Amniotic epithelial cell (primary cell): Measurements from ENCODE around the gene ADAM12.
"Not testable (repeated sequence)": the region's sequence is repeated elsewhere in the genome, so short reads cannot be mapped to it uniquely, and the experiment has no call there.

Source experiments
- DNase-seq: peaks from one replicate; pipeline ENCODE4 v3.0.0-alpha.2; 2010; ENCODE audit warnings: low read depth

The ADAM12 gene

GRCh38 chr10:126373972-126374371 is 14.3 kb downstream of the ADAM12 start:
- no peak for DNase-seq

- no peak for DNase-seq
Measured at GRCh38 chr10:126373147-126373546, 15.1 kb downstream of the ADAM12 start.

- no peak for DNase-seq
Measured at GRCh38 chr10:126372396-126372795, 15.9 kb downstream of the ADAM12 start.

- no peak for DNase-seq
Measured at GRCh38 chr10:126369125-126369710, 19.1 kb downstream of the ADAM12 start.

GRCh38 chr10:126357169-126357568 is 31.1 kb downstream of the ADAM12 start:
- no peak for DNase-seq

- DNase-seq, result no peak
Measured at GRCh38 chr10:126353666-126354065, 34.6 kb downstream of the ADAM12 start.

- DNase-seq, result no peak
Measured at GRCh38 chr10:126352453-126352852, 35.8 kb downstream of the ADAM12 start.

- no peak for DNase-seq
Measured at GRCh38 chr10:126351021-126351420, 37.3 kb downstream of the ADAM12 start.

- peak; percentile 68 for DNase-seq
Measured at GRCh38 chr10:126350216-126350992, 37.9 kb downstream of the ADAM12 start.

- DNase-seq, result no peak
Measured at GRCh38 chr10:126349676-126350075, 38.6 kb downstream of the ADAM12 start.

- DNase-seq, result no peak
Measured at GRCh38 chr10:126349101-126349500, 39.2 kb downstream of the ADAM12 start.

- not testable (repeated sequence) for DNase-seq
Measured at GRCh38 chr10:126343496-126343895, 44.8 kb downstream of the ADAM12 start.

GRCh38 chr10:126342680-126343079 is 45.6 kb downstream of the ADAM12 start:
- no peak for DNase-seq

- no peak for DNase-seq
Measured at GRCh38 chr10:126341491-126341890, 46.8 kb downstream of the ADAM12 start.

- DNase-seq, result no peak
Measured at GRCh38 chr10:126337251-126337810, 50.9 kb downstream of the ADAM12 start.

- DNase-seq, result no peak
Measured at GRCh38 chr10:126336801-126337200, 51.5 kb downstream of the ADAM12 start.

- no peak for DNase-seq
Measured at GRCh38 chr10:126334272-126334671, 54.0 kb downstream of the ADAM12 start.

- DNase-seq, result no peak
Measured at GRCh38 chr10:126332576-126332975, 55.7 kb downstream of the ADAM12 start.

GRCh38 chr10:126331101-126331500 is 57.2 kb downstream of the ADAM12 start:
- DNase-seq, result peak; percentile 89

- no peak for DNase-seq
Measured at GRCh38 chr10:126324826-126325225, 63.5 kb downstream of the ADAM12 start.

- DNase-seq, result peak; percentile 70
Measured at GRCh38 chr10:126321440-126321839, 66.8 kb downstream of the ADAM12 start.

GRCh38 chr10:126317751-126318150 is 70.5 kb downstream of the ADAM12 start:
- DNase-seq, result no peak

GRCh38 chr10:126315494-126316177 is 72.6 kb downstream of the ADAM12 start:
- DNase-seq, result peak; percentile 94
